Hematopoietic multipotent progenitor cell treated with erythropoietin and hydrocortisone succinate and interleukin-3 and kit ligand, for 17 days (in vitro differentiated cells): ENCODE measurements around the gene DUSP7.
A peak's percentile ranks its signal among the peaks of the same experiment; 100 is the strongest.

Experiments
- DNase-seq: peaks from one replicate; pipeline ENCODE4 v3.0.0-alpha.2; 2015; ENCODE audit warnings: low spot score

DUSP7 gene

DNA sequence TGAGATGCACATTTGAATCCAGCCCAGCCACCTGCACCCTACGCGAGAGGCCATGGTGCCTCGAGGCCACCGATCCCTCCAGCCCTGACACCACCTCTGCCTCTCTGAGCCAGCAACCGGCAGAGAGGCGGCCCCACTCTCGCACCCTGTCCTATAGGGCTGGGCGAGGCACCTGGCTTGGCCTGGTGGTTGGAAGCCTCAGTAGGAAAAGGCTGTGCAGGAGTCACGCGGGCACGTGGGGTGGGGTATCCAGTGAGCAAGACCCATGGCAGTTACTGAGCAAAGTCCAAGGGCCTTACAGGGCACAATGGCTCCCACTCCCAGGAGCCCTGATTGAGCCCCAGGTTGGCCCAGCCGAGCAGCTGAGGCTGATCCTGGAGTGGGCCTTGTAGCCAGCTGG, 12.4 kb upstream of the DUSP7 start:
- DNase-seq = no peak

DNA sequence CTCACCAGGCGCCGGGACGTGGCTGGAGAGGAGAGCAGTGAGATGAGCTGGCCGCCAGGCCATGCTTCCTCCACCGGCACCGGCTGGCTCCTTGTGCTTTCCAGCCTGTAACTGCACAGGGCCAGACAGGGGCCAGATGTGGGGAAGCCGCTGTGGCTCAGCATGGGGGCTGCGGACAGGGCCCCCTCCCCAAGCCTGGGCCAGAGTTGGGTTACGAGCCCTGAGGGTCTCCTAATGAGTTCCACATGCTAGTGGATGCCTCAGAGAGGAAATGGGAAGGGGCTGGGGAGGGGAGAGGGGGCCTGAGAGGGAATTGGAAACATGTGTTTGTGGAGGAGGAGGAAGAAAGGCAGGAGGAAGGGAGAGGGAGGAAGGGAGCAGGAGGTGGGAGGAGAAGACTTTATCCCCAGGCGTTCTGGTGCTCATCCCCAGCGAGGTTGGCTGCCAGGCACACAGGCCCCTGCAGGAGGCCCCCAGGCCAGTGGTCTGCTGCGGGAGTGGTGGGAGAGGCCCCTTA, 11.7 kb upstream of the DUSP7 start:
- no peak for DNase-seq

DNA sequence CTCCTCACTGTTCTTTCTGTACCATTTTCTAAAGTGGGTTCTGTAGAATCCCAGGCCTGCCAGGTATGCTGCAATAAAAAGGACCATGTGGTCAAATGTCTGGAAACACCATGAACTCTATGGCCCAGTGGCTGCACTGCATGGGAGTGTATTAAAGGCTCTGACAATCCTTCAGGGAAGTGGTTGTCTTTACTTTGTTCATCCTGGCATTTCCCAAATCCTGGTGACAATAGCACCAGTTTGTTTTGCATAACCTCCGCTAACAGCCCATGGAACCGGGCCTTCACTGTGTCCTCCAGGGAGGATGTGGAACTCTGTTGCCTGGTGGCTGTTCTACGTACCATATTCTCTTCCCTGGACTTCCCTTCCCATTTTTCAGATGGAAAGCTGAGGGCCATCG, 11.2 kb upstream of the DUSP7 start:
- no peak for DNase-seq

DNA sequence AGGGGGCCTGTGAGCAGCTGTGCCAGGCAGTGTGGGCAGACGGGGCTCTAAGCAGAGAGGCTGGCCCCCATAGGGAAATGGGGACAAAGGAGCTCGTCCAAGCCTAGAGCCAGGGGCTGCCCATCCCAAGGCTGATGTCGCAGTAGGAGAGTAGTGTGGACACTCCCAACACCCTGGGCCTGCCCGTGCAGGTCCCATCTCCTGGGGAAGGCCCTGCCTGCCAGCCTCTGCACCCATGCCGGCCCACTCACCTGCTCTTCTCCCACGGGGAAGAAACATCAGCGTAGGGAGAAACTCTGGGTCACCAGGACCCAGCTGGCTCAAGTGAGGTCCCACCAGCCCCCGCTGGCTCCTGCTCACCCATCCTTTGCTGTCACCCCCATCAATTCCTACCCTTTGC, 10.7 kb upstream of the DUSP7 start:
- no peak for DNase-seq

DNA sequence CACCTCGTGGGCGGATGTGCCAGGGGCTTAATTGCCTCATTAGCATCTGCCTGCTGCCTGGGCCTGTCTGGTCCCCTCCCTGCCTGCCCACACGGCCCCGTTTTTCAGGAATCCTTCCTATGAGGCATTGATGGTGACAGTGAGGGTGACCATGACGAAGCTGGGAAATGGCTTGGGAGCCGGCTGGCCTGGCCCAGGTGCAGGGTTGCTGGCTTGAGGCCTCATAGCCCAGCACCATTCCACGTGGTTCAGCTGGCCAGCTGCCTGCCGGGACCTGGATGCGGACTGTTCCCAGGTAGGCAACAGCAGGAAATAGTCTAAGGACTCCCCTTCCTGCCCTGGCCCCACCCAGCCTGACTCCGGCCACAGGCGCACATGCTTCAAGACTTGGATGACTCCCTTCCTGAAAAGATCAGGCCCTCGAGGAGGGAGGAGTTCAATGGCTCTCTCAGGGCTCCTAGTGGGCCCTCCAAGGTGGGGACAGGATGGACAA, 8.9 kb upstream of the DUSP7 start:
- no peak for DNase-seq

DNA sequence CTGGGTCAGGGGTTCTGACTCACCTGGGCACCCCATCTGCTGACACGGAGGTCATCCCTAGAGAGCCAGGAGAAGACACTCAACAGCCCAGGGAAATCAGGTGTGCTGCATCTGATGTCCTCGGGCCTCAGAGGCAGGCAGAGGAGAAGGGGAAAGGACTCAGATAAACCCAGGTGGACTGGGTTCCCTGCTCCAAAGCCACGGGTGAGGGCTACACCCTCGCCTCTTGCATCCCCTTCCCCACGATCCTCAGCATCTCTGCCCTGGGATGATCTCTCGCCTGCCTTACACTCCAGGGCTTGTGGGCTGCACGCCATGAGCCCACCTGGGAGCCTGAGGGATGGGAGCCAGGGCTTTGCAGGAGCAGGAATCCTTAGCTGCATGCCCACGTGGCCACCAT, 8.2 kb upstream of the DUSP7 start:
- no peak for DNase-seq

DNA sequence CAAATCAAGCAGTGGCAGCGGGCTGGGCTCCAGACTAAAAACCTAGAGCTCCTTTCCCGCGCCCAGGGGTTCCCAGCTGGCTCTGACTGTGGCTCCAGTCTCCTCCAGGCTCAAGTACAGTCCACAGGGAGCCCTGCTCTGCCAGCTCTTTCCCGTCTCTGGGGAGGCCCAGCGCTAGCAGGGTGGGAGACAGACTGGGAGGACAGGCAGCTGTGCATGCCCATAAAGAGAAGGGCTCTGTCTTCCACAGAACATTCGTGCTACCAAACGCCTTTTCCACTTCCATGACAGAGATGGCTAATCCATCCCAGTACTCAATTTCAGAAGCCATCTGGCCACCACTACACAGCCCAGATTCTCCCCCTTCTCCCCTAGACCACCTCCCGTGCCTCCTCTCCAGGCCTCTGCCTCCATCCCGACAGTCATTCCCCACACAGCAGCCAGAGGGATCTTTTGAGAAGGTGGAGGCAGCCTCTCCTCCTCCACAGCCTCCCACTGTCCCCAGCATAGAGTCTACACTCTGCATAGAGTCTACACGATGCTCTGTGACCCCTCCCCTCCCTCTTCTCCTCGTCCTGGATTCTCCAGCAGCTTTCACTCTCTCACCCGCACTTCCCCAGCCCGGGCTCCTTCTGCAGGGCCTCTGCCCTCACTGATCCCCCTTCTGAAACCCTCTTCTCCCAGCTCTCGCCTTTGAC, 6.8 kb upstream of the DUSP7 start:
- DNase-seq = no peak

DNA sequence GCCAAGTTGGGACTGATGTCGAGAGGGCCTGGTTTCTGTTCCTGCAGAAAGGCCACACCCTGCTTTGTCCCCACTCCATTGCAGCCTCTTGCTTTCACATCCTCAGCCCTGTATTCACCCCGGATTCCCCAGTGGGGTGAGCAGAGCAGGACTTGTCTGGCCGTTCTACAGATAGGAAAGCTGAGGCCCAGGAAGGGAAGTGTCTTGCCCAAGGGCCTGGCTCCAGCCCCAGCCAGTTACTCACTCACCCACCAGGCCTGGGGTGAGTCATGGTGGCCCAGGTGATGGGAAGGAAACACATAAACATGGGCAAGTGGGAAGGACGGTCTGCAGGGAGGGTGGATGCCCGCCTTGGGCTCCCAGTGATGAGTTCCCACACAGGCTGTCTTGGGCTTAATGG, 6.1 kb upstream of the DUSP7 start:
- no peak for DNase-seq

DNA sequence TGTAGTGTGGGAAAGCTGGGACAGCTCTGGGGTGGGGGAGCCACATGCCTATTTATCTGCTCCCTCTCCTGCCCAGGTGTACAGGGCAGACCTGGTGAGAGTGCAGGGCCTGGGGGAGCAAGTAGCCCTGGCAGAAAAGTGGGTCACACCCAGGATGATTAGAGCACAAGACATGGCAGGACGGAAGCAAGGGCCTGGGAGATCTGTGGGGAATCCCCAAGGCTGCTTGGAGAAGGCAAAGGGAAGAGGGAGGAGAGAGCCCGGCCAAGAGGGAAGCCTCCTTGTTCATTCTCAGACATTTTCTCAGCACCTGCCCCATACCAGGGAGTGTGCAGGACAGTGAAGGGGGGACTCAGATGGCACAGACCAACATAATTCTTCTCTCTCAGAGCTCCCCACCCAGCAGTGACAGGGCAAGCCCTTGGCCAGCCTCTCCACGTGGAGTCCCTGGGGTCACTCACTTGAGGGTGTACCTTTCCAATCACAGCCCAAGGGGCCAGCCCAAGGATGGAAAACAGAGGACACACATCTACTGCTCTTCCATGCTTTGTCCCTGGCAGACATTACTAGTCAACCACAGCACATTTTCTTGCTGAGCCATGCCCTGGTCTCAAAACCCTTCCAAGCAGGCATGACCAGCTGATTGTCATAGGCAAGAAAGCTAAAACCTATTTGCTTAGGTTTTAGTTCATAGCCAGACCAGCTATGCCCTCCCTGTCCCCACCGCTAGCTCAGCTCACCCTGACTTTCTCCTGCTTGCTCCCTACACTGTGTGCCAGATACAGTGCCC, 4.9 kb upstream of the DUSP7 start:
- no peak for DNase-seq

DNA sequence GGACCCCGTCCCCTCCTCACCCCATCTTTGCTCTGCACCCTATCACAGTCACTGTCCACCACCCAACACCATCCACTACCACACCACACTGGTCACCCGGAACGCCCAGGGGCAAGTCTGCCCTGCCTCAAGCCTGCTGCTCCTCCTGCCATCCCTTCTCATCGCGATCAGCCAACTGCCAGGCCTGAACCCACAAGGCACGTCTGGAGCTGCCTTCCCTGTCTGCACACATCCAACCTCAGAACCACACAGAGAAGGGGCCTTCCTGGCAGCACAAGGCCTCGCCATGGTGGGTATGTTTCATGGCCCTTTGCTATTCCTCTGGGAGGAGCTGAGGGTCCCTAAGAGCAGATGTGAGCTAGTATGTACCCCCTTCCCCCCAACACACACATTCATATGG, 3.4 kb upstream of the DUSP7 start:
- no peak for DNase-seq

DNA sequence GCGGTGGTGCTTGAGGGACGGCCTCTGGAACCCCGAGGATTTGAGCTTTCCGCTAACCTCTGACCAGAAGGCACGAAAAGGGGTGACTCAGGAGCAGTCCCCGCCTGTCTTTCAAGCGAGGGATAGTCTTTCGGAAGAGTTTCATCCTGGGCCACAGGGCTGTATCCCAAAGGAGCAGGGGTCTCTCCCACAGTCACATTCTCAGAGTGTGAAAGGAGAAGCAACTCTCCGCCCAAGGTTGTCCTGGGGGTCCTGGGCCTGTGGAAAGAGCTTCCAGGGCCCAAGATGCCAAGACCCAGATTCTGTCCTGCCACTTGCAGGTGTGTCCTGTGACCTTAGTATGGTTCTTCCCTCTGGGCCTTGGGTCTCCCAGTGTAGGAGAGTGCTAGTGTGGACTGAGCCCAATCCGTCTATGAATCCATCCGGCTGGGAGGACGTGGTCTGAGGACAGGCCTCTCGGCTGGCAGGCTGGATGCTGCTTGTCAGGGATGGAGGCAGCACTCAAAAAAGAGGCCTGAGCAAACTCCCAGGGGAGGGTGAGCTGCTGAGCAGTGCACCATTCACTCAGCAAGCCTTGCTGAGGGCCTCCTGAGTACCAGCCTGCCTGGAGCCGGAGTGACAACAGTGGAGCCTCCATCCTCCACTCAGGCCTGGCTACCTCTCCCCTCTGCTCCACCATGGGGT, 1.6 kb upstream of the DUSP7 start:
- DNase-seq = no peak

DNA sequence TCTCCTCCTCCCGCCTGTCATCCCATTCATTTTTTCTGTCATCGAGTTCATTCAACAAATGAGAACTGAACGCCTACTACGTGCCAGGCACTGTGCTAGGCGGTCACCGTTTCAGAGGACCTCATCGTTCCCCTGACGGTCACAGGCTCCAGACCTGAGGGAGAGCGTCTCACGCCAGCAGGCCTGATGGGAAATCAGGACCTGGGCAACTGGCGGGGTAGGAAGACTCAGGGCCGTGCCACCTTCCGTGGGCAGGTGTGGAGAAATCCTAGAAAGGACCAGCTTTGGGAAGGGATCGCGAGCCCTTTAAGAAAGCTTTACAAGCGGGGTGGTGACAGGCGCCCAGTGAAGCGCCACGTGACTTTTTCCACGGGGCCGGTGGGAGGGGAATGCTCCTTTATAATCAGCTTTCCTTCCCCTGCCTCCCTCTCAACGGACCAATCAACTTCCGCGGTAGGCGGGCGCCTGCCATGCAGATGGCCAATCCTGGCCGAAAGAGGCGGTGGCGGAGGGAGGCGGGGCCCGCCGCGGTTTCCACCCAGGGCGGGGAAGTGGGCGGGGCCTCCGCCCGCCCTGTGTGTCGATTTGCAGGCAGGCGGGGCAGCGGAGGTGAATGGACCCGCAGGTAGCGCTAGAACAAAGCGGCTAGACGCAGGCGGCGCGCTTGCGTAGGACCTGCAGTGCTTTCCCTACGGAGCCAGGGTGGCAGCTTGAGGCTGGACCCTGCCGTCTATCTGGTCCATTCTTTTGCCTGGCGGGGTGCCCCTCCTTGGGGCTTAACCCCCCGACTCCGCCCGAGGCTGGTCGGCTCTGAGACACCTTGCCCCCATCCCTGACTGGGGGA, 819 bp upstream of the DUSP7 start:
- peak; percentile 99 for DNase-seq

DNA sequence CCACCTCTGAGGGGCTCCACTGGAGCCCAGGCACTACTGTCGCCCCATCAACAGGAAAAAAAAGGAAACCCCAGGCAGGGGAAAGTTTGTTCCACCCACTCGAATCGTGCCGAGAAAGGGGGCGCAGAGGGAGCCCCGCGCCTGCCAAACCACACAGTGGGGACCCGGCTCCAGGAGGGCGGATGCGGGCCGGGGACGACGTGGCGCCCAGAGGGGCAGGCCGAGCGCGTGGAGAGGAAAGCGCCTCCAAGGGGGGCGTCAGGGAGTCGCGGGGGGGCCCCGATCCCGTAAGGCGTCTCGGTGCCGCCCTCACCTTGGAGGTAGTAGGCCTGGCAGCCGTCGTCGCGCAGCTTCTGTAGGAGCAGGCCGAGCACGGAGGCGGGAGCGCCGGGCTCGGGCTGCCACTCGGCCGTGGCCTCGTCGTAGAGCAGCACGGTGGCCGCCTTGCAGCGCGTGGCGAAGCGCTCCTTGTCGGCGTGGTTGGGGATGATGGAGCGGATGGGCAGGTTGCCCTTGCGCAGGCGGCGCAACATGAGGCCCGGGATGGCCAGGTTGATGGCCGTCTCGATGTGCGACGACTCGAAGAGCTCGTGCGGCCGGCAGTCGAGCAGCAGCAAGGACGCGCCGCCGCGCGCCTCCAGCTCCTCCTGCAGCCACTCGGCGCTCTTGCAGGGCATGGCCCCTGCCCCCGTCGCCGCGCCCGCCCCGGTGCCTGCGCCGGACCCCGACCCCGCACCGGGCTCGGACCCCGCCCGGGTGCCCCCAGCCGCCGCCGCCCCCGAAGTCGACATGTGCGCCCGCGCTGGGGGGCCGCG, 627 bp downstream of the DUSP7 start:
- DNase-seq = peak; percentile 10

DNA sequence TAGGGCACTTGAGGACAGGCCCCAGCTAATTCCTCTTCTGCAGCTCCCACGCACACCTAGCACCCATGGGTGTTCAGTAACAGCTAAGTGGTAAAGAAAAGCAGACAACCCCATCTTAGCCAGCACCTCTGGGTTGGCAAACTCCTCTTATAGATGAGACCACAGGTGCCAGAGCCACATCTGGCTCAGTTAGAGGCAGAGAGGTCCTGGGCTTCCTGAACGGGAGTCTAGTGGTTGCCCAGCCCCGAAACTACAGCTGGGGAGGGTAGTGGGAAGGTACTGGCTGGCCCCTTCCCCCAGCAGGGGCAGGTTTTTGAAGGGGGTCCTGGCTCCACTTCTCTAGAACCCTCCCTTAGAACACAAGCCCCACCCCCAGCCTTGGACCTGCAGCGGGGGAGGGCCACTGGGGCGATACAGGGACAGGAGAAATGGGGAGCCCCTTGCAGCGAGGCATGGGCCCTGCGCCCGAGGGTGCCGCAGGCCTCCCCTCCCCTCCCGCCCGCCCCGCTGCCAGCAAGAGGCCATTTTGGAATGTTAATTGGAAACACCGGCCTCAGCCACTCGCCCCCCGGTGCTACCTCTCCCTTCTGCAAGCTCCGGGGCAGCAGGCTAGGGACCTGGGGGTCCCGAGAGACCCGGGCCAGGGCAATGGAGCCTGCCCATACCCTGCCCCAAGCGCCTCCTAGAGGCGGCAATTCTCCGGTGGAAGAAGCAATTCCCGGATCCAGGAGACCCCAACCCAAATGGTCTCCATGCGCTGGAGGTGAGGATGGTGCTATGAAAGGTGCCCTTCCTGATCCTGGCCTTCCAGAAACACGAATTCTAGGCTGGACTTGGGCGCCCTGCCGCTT, 1.5 kb downstream of the DUSP7 start:
- DNase-seq = no peak

DNA sequence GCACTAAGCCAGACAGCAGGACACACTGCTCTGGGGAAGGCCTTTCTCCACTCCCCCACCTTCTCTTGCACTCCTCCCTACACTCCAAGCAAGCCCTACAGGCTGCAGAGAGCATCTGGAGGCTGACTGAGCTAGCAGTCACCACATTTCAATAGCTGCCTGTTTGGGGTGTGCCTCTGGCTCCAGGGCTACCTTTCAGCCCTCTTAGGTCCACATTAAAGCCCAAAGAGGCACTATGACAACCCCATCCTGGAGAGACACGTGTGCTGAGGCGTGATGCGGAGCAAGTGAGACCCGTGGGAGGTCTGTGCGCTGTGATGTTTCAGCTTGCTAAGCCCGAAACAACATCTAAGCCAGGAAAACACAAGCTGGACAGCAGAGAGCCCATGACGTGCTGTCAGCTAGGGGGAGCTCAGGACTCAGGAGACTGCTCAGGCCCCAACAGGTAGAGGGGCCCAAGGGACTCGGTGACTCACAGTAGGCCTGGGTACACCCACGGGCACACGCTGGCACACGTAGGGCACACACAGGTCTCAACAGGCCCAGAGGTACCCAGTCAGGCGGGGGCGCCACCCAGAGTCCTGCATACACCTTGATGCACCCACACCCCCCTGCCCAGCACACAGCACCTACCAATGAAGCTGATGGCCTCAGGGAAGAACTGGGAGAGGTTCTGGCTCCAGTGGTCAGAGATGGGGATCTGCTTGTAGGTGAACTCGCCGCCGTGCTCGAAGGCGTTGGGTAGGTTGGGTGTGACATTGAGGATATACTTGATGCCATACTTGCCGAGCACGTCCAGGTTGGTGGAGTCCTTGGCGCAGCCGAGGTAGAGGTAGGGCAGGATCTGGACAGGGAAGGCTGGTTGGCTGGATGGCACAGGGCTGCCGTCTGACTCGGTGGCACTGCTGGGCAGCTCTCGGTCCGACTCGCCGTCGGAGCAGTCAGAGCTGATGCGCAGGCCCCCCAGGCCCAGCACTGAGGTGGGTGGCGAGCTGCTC, 2.8 kb downstream of the DUSP7 start:
- no peak for DNase-seq

DNA sequence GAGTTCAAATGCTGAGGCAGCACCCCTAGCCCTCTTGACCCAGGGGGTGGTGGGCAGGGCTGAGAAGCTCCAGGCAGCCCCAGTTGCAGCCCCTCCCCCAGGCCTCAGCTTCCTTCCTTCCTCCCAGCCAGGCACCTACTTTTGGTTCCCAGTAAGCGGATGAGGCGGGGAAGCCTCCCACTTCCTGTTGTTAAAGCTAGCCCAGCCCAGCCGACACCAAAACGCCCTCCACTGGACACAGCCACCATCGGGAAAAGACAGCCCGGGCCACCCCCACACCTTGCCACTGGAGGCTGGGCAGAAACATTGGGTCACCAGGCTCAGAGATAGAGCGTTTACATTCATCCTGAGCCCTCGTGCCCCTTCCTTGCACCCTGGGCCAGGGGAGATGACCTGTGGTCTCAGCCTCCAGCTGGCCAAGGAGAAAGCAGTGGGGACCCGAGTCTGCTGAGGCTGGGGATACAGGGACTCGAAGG, 3.5 kb downstream of the DUSP7 start:
- DNase-seq = peak; percentile 17

DNA sequence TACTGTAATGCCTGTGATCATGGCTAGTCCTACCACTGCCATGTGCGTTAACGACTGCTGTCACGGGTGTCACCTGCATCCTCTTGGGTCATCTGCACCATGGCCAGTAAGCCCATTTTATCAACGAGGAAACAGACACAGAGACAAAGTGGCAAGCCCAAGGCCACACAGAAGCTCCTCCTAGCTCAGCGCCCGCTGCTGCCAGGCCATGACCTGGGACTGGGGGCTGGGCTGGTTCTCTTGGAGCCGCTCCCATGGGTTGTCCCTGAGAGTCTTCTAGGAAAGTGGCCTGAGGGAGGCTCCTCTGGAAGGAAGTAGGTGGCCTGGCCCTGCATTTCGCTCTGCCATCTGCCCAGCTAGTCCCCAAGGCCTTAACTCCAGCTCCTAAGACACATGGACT, 4.9 kb downstream of the DUSP7 start:
- no peak for DNase-seq

DNA sequence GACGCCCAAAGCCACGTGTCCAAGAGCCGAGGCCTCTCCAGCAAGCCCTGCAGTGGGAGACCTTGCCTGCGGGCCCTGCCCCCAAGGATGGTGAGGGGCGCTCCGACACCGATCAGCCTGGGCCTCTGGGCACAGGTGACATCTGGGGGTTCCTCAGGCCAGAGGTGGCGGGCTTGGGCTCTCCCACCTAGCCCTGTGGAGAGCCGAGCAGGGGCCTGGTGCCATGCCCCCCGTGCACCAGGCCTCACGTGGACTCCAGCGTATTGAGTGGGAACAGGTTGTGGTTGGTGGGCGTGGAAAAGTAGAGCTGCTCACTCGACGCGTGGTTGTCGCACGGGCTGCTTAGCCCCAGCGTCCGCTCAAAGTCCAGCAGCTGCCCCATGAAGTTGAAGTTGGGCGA, 5.8 kb downstream of the DUSP7 start:
- DNase-seq = no peak

DNA sequence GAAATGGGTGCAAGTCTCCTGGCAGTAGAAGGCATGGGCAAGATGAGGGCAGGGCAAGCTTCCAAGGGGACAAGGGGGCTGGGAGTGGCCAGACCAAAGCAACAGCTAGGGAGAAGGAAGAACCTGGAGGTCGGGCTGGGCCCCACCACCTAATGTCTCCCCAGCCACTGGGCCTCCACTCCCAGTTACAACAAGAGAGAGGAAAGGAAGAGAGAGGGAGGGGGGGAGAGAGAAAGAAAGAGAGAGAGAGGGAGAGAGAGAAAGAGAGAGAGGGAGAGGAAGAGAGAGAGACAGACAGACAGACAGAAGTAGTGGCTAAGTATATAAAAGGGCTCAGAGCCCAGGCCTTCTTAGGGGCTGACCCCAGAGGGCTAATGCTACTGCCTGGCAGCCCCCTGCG, 6.9 kb downstream of the DUSP7 start:
- DNase-seq = no peak
